HG03571 (cell line): ENCODE data around the gene RPL37.
"Not testable (repeated sequence)": the region's sequence is repeated elsewhere in the genome, so short reads cannot be mapped to it uniquely, and the experiment has no call there.

Experiments
- ATAC-seq: cut with Tn5 transposase; IDR thresholded peaks from one replicate; pipeline ENCODE4 v1.9.1; 2021; ENCODE audit not compliant: unreplicated experiment

Gene RPL37

DNA sequence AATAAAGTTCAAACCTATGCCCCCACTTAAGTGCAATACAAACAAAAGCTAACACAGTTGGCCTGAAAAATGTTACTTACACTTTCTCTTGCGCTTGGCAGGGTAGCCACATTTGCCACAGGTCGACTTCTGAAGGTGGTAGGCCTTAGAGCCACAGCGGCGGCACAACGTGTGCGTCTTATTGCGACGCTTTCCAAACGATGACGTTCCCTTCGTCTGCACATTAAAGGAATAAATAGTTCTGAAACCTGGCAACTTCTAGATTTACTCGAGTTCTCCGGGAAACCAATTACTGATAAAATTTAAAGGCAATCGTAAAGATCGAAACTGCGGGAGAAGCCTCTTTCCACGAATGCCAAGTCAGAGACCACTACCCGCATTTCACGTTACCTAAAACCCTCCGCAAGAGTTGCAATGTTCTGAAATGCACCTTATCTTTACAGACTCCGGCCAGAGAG, 602 bp downstream of the RPL37 start:
- ATAC-seq: no peak

DNA sequence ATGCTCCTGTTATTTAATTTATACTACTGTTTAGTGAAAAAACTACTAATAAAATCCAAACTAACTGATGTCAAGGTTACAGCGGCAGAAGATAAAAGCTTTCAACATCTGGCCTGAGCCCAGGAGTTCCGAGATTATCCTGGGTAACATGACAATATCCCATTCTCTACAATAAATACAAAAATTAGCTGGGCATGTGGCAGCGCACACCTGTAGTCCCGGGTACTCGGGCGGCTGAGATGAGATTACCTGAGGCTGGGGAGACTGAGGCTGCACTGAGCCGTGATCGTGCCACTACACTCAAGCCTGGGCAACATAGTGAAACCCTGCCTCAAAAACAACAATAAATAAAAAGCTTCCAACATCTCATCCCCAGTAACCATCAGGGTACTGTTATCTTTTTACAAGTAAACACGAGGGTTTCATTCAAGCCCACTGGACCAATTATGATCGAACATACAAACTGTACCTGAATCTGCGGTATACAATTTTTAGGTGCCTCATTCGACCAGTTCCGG, 1.3 kb downstream of the RPL37 start:
- no peak for ATAC-seq

DNA sequence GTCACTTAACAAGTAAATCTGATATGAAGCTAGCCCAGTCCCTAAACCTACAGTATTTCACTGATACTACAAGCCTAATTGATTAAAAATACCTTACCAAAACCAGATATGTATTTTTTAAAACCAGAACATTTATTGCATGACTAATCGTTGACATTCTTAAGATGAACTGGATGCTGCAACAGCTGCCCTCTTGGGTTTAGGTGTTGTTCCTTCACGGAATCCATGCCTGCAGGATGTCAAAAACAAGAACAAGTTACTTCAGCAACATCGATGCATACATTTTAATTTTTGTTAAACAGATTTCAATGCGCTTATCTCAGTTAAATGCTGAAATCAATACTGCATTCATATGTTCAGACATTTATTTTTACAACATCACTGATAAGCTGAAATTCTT, 2.7 kb downstream of the RPL37 start:
- ATAC-seq: no peak

DNA sequence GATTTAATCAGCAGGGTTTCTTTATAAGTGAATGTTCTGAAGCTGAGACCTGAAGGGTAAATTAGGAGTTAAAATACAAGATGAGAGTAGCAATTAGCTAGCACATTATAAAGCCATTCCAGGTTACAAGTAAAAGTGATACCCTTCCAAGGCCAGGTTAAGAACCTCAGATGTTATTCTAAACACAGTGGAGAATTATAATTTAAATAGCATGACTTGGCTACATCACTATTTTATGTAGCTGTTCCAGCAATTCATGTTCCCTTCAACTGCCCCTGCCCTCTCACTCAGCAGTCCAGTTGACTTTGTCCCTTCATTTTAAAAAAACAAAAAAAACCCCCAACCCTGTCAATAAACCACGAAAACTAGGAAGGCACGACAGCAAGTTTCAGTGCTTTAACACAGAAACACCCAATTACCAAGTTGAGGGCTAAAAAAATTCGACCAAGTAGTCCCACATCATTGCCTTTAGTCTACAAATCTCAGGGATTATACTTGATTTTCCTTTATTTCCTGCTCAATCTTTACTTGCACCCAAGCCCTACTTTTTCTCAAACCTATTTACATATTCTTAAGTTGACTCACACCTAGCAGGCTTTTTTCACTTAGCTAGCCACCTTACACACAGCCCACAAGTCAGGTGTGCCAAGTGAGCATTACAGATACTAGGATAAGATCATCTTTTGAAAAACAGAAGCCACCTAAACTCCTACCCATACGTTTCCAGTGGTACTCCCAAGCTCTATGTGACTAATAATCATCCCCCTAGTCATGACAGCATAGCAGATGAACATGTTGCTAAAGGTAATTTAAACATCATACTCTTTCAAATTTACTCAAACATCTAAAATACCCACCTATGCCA, 3.4 kb downstream of the RPL37 start:
- ATAC-seq: no peak

DNA sequence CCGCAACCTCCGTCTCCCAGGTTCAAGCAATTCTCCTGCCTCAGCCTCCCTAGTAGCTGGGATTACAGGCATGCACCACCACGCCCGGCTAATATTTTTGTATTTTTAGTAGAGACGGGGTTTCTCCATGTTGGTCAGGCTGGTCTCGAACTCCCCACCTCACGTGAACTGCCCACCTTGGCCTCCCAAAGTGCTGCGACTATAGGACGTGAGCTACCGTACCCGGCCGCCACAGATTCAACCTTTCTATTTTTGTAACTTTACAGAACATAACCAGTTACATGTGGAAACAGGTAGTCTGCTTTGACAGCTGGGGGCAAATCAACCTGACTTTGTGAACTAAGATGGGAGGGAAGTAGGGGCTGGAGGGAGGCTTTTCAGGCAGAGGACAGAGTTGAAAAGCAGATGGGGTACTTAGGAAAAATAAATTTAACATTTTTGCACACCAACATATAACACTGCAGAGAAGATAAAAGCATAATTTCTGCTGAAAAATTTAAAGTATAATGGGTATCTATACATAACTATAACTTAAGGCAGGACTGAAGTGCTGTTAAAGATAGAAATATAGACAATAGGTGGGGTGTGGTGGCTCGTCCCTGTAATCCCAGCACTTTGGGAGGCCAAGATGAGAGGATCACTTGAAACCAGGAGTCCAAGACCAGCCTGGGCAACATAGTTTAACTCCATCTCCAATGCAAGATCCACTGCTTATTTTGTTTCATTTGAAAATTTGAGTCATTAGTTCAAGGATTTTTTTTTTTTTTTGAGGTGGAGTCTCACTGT, 5.1 kb downstream of the RPL37 start:
- no peak for ATAC-seq

DNA sequence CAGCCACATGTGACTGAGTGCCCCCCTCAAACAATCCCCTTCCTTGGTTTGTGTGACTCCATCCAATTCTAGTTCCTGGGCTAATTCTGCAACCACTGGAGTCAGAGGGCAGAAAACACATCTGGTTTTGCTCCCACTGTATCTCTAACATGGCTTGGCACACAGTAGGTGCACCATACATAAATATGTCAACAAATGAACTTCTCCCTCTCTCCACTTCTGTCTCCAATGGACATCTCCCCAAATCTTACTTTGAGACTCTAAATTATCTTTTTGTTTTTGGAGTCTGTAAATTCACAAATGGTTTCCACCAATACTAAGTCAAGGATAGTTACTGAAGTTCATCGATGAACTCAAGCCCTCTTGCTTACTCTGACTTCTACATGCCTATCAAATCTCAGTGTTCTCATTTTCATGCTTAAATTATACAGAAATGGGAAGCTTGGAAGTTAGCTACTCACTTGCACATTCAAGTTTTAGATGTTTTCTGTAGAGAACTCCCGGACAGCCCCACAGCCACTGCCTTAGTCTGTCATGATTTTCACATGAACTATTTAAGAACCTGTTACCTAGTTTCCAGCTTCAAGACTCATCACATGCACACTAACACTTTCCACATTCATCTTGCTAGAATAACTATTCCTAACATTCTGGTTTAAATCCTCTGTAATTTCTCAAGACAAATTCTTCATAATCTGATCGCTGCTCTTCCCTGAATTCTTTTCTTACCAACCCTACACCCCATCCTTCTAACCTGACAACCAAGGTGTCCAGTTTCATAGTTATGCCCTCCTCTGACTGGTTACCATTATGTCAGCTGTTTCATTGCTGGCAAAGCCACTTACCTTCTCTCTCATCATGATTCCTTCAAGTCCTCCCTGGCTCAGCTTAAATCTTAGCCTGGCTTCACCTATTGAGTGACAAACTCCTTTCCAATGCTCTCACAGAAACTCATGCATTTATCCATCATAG, 6.0 kb downstream of the RPL37 start:
- ATAC-seq: no peak

DNA sequence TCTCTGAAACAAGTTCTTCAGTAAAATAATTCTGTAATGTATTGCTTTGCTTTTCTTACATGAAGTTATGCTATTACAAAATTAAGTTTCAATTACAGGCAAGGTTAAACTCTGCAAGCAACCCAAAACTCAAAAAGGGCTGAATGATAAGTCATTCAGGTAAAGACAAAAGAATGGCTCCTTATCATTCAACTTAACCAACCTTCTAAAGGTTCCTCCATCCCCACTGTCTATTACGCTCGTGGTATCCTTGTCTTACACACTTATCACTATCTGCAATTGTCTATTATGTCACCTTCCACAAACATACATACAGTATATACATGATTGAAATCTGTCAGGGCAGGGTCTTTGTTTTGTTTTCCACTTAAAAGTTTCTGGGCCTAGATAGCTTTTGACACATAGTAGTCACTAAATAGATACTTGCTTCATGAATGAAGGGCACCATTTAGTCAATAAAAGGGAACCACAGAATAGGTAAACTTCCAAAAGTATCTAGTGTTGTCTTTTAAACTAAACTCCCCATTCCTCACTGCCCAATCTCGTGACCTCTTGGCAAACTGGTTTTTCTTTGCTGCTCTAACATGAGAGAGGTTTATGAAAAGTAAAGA, 6.9 kb downstream of the RPL37 start:
- ATAC-seq: no peak

DNA sequence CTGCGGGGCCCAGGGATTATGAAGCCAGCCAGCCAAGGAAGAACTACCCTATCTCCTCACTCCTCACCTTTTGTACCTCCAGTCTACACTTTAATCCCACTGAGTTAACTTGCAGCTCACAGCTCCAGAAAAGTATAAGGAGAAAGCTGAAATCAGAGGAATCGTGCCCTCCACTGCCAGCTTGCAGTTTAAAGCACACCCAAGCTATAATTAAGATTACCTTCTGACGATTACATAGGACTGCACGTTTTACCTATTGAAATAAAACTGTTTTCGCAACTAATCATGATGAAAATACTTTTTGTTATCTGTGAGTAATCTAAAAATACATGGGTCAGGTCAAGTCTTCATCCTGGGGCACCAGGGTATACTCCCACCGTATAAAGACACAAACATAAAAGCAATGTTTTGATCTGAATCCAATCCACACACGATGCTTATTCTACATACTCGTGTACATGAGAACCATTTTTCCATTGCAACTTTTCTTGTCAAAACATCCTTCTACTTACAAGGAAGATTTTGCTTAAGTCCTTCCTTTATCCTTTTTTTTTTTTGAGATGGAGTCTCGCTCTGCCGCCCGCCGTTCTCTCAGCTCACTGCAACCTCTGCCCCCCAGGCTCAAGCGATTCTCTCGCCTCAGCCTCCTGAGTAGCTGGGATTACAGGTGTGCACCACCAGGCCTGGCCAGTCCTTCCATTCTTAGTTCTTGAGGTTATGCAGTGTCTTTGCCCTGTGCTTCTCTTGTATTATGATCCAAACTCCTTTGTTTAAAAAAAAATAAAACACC, 7.6 kb downstream of the RPL37 start:
- ATAC-seq: no peak

DNA sequence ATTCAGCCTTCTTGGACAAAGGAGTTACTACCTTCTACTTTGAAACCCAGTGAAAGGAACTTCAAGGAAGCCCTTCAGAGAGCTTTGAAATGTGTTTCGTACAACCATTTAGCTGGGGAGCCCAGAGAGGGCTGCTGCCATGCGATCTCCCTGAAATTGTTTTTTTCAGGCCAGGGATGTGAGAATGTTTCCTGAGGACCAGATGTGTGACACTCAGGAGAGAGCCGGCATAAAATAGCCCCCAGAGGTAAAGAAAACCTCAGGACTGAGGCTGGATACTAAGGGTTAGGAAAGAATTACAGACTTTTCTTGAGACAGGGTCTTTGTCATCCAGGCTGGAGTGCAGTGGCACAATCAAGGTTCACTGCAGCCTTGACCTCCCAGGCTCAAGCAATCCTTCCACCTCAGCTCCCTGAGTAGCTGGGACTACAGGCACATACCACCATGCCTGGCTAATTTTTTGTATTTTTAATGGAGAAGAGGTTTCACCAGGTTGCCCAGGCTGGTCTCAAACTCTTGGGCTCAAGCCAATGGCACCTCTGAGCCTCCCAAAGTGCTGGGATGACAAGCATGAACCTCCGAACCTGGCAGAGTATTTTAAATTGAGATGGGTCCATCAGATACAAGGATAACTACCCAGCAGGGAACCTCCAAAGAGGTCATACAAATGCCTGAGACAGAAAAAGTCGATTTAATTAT, 8.4 kb downstream of the RPL37 start:
- ATAC-seq: no peak

DNA sequence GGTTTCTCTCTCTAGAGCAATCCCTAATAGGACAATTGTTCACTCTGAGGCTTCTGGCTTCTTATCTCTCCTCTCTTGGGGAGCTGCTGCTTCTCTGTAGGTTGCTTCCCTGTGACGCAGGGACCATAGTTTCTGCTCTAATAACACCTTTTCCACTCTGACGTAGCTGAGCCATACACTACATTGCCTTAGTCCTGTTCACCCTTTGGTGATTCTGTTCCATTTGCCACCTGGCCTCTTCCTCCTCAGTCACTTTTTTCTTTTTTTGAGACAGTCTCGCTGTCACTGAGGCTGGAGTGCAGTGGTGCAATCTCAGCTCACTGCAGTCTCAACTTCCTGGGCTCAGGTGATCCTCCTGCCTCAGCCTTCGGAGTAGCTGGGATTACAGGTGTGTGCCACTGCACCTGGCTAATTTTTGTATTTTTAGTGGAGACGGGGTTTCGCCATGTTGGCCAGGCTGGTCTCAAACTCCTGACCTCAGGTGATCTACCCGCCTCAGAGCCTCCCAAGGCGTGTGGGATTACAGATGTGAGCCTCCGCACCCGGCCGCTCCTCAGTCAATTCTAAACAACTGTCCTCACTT, 9.5 kb downstream of the RPL37 start:
- not testable (repeated sequence) for ATAC-seq

DNA sequence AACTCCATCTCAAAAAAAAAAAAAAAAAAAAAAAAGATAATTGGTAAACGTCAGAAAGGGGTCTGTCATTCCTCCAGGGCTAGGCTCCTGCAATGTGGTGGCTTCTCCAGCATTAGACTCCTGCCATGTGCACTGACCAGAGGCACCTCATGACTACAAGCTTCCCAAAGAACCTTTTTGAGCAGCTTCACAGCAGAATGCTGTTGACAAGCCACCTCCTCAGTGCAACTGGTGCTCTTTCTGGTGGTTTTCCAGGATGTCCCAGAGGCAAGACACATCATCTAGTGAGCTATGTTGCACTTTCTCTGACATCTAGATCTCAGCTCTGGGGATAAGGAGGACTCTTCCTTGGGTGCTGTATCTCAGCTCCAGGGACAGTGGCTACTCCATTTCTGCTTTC, 11.6 kb downstream of the RPL37 start:
- no peak for ATAC-seq

DNA sequence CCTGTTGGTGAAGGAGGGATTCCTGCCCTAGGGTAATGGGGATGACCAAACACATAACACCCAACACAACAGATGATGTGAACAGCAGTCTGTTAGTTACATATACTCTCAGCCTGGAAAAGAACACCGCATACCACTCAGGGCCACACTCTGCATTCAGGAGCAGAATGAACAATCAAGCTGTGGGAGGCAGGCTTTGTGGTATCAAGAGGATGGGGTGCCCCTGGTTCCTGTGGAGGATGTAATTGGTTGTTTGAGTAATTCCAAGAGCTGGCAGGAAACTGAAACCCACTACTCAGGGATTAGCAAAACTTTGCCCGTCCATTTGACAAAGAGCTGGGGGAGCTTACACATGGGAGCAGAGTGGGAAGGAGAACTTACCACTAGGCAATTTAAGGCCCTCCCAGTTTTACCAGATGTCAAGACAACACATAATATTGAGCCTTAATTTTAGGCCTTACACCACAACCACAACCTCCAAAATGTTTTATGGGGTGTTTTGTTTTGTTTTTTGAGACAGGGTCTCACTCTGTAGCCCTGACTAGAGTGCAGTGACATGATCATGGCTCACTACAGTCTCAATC, 21.2 kb downstream of the RPL37 start:
- ATAC-seq: no peak

DNA sequence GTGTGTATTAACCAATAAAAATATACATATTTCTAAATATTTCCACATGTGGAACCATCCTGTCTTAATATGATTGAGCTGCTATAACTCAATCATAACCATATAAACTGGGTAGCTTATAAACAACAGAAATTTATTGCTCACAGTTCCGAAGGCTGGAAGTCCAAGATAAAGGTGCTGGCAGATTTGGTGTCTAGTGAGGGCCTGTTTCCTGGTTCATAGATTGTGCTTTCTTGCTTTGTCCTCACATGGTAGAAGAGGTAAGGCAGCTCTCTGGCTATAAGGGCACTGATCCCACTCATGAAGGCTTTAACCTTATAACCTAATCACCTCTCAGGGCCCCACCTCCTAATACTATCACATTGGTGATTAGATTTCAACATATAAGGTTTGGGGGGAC, 22.9 kb downstream of the RPL37 start:
- no peak for ATAC-seq

DNA sequence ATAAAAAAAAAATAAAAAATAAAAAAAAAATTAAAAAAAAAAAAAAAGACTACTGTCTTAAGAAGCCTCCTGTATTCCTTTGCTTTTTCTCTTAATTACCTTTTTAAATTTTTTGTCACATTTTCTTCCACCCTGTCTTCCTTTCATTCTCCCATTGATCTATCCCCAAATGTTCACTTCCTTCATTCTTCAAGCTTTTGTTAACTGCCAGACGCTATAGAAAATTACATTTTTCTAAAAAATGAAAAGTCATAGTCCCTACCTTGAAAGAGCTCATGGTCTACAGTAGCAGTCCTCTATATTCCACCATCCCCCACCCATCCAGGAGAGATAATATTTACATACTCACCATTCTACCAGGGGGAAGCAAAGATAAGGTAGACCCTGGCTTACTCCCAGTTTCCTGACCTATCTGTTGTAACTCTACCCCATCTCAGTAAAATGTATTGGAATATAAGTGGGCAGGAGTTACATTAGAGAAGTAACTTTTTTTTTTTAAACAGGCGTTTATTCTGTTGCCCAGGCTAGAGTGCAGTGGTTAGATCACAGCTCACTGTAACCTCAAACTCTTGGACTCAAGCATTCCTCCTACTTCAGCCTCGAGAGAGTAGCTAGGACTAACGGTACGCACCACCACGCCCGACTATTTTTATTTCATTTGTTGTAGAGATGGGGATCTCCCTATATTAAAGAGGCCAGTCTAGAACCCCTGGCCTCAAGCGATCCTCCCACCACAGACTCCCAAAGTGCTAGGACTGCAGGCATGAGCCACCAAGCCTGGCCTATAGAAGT, 33.1 kb downstream of the RPL37 start:
- no peak for ATAC-seq

DNA sequence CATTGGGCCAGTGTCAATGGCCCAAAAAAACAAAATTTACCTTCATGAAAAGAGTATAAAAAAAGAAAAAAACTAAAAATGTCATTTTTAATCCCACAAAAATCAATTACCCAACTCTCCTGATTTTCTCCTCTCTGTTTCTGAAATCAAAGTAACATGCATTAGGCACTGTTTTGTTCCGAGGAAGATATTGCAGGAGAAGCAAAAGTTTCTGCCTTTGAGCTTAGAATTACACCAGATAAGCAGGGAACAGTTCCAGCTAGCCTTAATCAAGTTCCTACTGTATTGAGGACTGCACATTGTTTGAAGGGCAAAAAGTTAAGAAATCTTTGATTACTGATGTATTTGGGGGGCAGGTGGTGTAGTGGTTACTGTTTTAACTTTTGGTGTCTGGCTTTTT, 35.8 kb downstream of the RPL37 start:
- ATAC-seq: no peak

DNA sequence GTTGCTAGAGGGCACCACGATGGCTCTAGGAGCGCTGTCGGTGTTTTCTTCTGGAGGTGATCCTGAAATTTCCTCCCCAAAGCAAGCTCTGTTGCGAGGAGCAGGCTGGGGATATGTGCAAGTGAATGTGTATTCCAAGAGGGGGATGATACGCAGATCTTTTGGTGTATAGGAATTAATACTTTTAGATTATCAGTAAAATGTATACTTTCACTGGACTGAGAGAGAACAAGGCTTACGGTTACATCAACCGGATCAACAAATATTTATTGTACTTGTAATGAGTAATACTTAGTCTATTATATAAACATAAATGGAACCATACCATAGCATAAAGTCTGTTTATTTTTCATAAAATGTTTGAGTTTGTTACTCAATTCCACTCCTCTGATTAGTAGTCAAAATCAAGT, 36.2 kb downstream of the RPL37 start:
- no peak for ATAC-seq

DNA sequence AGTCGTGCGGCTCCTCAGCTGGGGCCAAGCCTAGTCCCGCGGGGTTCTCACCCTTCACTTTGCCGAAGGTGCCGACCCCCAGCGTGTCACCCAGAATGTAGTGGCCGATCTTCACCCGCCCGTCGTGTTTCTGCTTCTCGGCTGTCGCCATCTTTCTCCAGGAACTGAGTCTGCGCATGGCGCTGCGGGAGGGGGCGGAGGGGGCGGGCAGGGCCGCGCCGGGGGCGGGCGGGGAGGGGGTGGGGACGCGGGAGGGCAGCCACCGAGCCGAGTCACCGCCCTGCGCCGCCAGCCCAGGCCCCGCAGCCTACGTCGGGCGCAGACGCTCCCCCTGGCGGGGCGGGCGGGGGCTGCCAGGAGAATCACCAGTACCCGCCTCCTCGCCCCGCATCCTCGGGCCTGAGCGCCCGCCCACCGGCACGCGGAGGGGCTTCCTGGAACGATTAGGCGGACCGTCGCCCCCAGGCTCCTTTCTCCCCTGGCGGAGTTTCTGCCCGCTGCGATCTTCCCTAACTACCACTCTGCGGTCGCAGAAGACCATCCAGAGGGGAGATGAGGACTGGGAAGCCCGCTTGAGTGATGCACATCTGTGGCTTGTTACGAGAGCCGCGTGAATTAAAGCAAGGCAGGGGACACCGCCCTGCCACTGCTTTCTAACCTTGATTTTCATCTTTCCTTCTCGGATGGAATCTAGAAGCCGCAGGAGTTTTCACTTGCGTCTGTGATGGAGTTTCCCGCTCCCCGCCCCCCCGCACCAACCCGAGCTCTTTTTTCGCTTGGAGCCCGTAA, 36.8 kb downstream of the RPL37 start, which contains the start of gene PRKAA1:
Gene PRKAA1, minus strand, starts transcription at position 363 of the 789 bp plus-strand sequence. Its CDS starts 185 bp downstream, at position 178.
- ATAC-seq: peak; percentile 96
